BE2C (cell line): Measurements from ENCODE around the gene B4GALNT3.

Source experiments
- DNase-seq: peaks from one replicate; pipeline ENCODE4 v3.0.0-alpha.2; 2020
- H3K27me3 ChIP-seq: fragments of 250-450 bp; sonication (Bioruptor Pico); 2 replicates; pipeline ENCODE4 v1.5.1; 2020; ENCODE audit warnings: mild to moderate bottlenecking
- H3K36me3 ChIP-seq: fragments of 250-450 bp; sonication (Bioruptor Pico); 2 replicates; pipeline ENCODE4 v1.5.1; 2020; ENCODE audit warnings: mild to moderate bottlenecking
- H3K4me1 ChIP-seq: fragments of 250-450 bp; sonication (Bioruptor Pico); 2 replicates; pipeline ENCODE4 v1.5.1; 2020
- H3K4me3 ChIP-seq: 2 replicates; pipeline ENCODE4 v1.5.1; 2011; ENCODE audit warnings: low read depth, low read length
- H3K9me3 ChIP-seq: fragments of 250-450 bp; sonication (Bioruptor Pico); 2 replicates; pipeline ENCODE4 v1.5.1; 2020
- CTCF ChIP-seq: IDR thresholded peaks from 2 replicates; pipeline ENCODE4 v1.5.1; 2012; ENCODE audit warnings: mild to moderate bottlenecking, low read depth, low read length

B4GALNT3 gene

GRCh38 chr12:447141-447540, 12.6 kb upstream of the B4GALNT3 start:
- no peak overlapping the region for H3K4me3 ChIP-seq
- no peak for TF ChIP-seq CTCF
- no peak for DNase-seq

GRCh38 chr12:449203-449602, 10.5 kb upstream of the B4GALNT3 start:
- Histone ChIP-seq H3K4me1 (peaks cover 7% of the 10 kb centered on the region; the same call in 1 of the 2 replicates), H3K4me3 (no peak overlapping the region), H3K9me3 (no peaks in the 10 kb centered on the region), H3K27me3 (no peaks in the 10 kb centered on the region), H3K36me3 (no peaks in the 10 kb centered on the region)
- DNase-seq, result no peak
- no peak for TF ChIP-seq CTCF

More at GRCh38 chr12:447141-447540, 12.6 kb upstream of the B4GALNT3 start:
- Histone ChIP-seq H3K27me3 (no peaks in the 10 kb centered on the region), H3K36me3 (peaks cover 3% of the 10 kb centered on the region; the same call in 1 of the 2 replicates), H3K9me3 (no peaks in the 10 kb centered on the region), H3K4me1 (peaks cover 7% of the 10 kb centered on the region; the same call in 1 of the 2 replicates)

- no peak for TF ChIP-seq CTCF
- DNase-seq, result no peak
- H3K9me3 ChIP-seq, result no peaks in the 10 kb centered on the region
- peaks cover 7% of the 10 kb centered on the region; the same call in 1 of the 2 replicates for H3K4me1 ChIP-seq
- no peak overlapping the region for H3K4me3 ChIP-seq
- no peaks in the 10 kb centered on the region for H3K36me3 ChIP-seq
- H3K27me3 ChIP-seq, result no peaks in the 10 kb centered on the region
Measured at GRCh38 chr12:450438-450837, 9.3 kb upstream of the B4GALNT3 start.

GRCh38 chr12:452667-453210, 7.0 kb upstream of the B4GALNT3 start:
- peak; percentile 40 for DNase-seq
- TF ChIP-seq CTCF, result no peak; the same call in 1 of the 2 replicates
- no peaks in the 10 kb centered on the region for H3K36me3 ChIP-seq
- H3K27me3 ChIP-seq, result peaks cover 1% of the 10 kb centered on the region; the same call in 1 of the 2 replicates
- H3K9me3 ChIP-seq, result no peaks in the 10 kb centered on the region
- peaks cover 7% of the 10 kb centered on the region; the same call in 1 of the 2 replicates for H3K4me1 ChIP-seq
- no peak overlapping the region for H3K4me3 ChIP-seq

GRCh38 chr12:454833-455232, 4.9 kb upstream of the B4GALNT3 start:
- Histone ChIP-seq H3K4me3 (no peak overlapping the region), H3K4me1 (no peaks in the 10 kb centered on the region), H3K9me3 (peaks cover 5% of the 10 kb centered on the region), H3K27me3 (peaks cover 12% of the 10 kb centered on the region), H3K36me3 (no peaks in the 10 kb centered on the region)
- no peak for DNase-seq
- TF ChIP-seq CTCF, result no peak

GRCh38 chr12:455821-456220, 3.9 kb upstream of the B4GALNT3 start:
- Histone ChIP-seq H3K4me1 (no peaks in the 10 kb centered on the region), H3K27me3 (peaks cover 21% of the 10 kb centered on the region), H3K9me3 (peaks cover 5% of the 10 kb centered on the region), H3K4me3 (no peak overlapping the region), H3K36me3 (no peaks in the 10 kb centered on the region)
- DNase-seq, result no peak
- TF ChIP-seq CTCF, result no peak
